Measurements from ENCODE around the gene HHEX. TPM values are rescaled to one million over a fixed set of nuclear protein-coding genes. Genes with fewer than 3 reads are reported as not detected.

HHEX gene
- total RNA-seq, 6 donors from 2014 or later: 5.8 to 21.9 (median 15.8) TPM

- H3K4me1 ChIP-seq: peaks cover 10 to 15% (median 11%) of the 10 kb centered on the region in 4 donors
- ATAC-seq (ENCODE audit: low FRiP score in 2 of 2): peak in 1 of 2 donors; percentile 66
- no peak for TF ChIP-seq EP300 (IDR thresholded peaks at IDR 0.05)
- no peak for TF ChIP-seq POLR2A (IDR thresholded peaks at IDR 0.05)
- no peak for TF ChIP-seq POLR2AphosphoS5 (IDR thresholded peaks at IDR 0.05)
- TF ChIP-seq CTCF (IDR thresholded peaks at IDR 0.05): no peak
- peak overlapping the region in 2 of 4 donors; percentile 16 to 22 for H3K27ac ChIP-seq
- H3K36me3 ChIP-seq: peaks cover 0 to 7% (median 2%) of the 10 kb centered on the region in 4 donors
- H3K4me3 ChIP-seq: peak overlapping the region in 3 of 4 donors; percentile 22 to 49 (median 39)
- DNase-seq: peak; percentile 40 to 76
- no peaks in the 10 kb centered on the region for H3K9me3 ChIP-seq
- no peaks in the 10 kb centered on the region for H3K27me3 ChIP-seq
- WGBS, 2 donors: 1 to 3% methylated on average over 29 to 30 of the region's 32 CpGs
Measured at GRCh38 chr10:92699518-92700381, 10.0 kb downstream of the HHEX start.

DNA sequence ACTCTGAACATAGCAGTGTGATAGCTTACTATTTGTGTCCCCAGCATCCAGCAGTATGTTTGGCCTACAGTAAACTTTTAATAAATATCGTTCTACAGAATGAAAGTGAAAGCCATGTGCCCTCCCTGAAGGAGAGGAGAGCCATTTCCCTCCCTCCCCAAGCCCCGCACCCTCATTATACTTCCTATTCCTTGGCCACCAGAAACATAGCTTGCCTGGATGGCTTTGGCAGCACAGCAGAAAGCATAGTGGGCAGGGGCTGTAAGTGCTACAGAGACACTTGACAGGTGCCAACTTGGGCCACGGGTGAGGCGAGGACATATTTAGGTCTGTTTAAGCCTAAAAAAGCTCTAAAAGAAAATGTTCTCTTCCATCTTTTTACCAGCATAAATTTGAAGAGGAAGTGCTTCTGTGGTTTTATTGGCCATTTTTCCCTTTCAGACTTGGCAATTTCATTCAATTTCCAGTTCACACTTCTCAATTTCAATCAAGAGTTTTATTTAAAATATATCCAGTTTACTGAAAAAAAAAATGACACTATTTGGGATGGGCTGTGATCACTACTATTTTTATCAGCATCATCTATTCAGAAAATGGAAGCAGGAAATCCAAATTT is 12.7 kb downstream of the HHEX start:
- no peak for ATAC-seq (ENCODE audit: low FRiP score in 2 of 2)
- no peak for TF ChIP-seq POLR2AphosphoS5 (IDR thresholded peaks at IDR 0.05)
- TF ChIP-seq POLR2A (IDR thresholded peaks at IDR 0.05): no peak
- no peak for TF ChIP-seq EP300 (IDR thresholded peaks at IDR 0.05)
- Histone ChIP-seq H3K4me1 (peaks cover 10 to 12% (median 10%) of the 10 kb centered on the region in 4 donors), H3K27me3 (no peaks in the 10 kb centered on the region), H3K27ac (no peak overlapping the region), H3K9me3 (no peaks in the 10 kb centered on the region), H3K36me3 (no peaks in the 10 kb centered on the region), H3K4me3 (no peak overlapping the region)
- 41 to 57% methylated on average over 4 of the region's 4 CpGs for WGBS, 2 donors
- DNase-seq: no peak

- no peak overlapping the region for H3K27ac ChIP-seq
- no peak for TF ChIP-seq POLR2A (IDR thresholded peaks at IDR 0.05)
- TF ChIP-seq EP300 (IDR thresholded peaks at IDR 0.05): no peak
- H3K4me3 ChIP-seq: no peak overlapping the region
- DNase-seq: no peak
- 75 to 79% methylated on average over 10 of the region's 10 CpGs for WGBS, 2 donors
- H3K9me3 ChIP-seq: no peaks in the 10 kb centered on the region
- H3K27me3 ChIP-seq: no peaks in the 10 kb centered on the region
- no peaks in the 10 kb centered on the region for H3K36me3 ChIP-seq
- H3K4me1 ChIP-seq: no peaks in the 10 kb centered on the region
- ATAC-seq (ENCODE audit: low FRiP score in 2 of 2): no peak
Measured at GRCh38 chr10:92712016-92712889, 22.5 kb downstream of the HHEX start.

DNA sequence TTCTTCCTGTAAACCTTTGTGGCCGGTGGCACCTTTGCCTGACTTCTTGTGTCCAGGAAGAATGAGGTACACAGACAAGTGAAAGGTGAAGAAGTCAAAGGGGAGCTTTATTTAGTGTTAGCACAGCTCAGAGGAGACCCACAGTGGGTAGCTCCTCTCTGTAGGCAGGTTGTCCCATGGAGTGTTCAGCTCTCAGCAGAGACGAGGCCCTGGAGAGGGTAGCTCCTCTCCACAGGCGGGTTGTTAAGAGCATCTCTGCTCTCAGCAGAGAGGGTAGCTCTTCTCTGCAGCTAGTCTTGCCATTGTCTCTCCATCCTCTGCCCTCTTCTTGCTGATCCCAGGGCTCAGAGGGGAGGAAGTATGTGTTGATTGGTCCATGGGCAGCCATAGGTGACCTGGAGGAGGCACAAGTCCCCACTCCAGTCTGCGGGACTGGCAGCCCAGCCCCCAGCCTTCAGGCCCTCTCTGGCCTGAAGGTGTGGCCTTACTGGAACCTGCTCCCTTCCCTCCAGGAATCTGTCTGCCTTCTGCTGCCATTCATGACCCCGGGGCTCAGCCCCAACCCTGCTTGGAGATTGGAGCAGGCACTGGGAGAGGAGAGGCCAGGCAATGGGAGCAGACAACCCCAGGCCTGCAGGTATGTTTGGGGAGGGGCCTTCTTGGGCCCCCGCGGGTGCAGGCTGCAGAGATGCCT is 24.5 kb downstream of the HHEX start:
- WGBS, 2 donors: 76 to 96% methylated on average over 4 to 5 of the region's 7 CpGs

More for the DNA sequence above, 24.5 kb downstream of the HHEX start:
- Histone ChIP-seq H3K27me3 (no peaks in the 10 kb centered on the region), H3K9me3 (no peaks in the 10 kb centered on the region), H3K4me3 (no peak overlapping the region), H3K4me1 (no peaks in the 10 kb centered on the region), H3K36me3 (no peaks in the 10 kb centered on the region), H3K27ac (no peak overlapping the region)
- DNase-seq: no peak
- ATAC-seq (ENCODE audit: low FRiP score in 2 of 2): peak in 1 of 2 donors; percentile 46
- no peak for TF ChIP-seq POLR2A (IDR thresholded peaks at IDR 0.05)
- no peak for TF ChIP-seq CTCF (IDR thresholded peaks at IDR 0.05)
